Upper lobe of left lung (tissue), 4 donors: ENCODE results near the gene GSTT4.
"Not testable (repeated sequence)": the region's sequence is repeated elsewhere in the genome, so short reads cannot be mapped to it uniquely, and the experiment has no call there.

Source experiments
- POLR2A ChIP-seq, 4 donors: fragments of 450-650 bp; IDR thresholded peaks; one replicate each; pipeline ENCODE4 v1.5.1; 2016 to 2017; ENCODE audit warnings: antibody characterized with exemption in 4 of 4, mild to moderate bottlenecking in 2 of 4
- POLR2AphosphoS5 ChIP-seq, 2 donors: sonication (generic); formaldehyde crosslinking; IDR thresholded peaks; one replicate each; pipeline ENCODE4 v1.5.1; 2017; ENCODE audit warnings: antibody characterized with exemption in 2 of 2
- TF ChIP-seq, protein P1 (sequence below), 6 experiments: fragments of 450-650 bp in 4 of 6; fragments of 200-600 bp in 2 of 6; sonication (generic) in 2 of 6; IDR thresholded peaks; one replicate each; pipeline ENCODE4 v1.5.1; 2016 to 2019; ENCODE audit warnings: antibody characterized with exemption in 6 of 6

DNA sequence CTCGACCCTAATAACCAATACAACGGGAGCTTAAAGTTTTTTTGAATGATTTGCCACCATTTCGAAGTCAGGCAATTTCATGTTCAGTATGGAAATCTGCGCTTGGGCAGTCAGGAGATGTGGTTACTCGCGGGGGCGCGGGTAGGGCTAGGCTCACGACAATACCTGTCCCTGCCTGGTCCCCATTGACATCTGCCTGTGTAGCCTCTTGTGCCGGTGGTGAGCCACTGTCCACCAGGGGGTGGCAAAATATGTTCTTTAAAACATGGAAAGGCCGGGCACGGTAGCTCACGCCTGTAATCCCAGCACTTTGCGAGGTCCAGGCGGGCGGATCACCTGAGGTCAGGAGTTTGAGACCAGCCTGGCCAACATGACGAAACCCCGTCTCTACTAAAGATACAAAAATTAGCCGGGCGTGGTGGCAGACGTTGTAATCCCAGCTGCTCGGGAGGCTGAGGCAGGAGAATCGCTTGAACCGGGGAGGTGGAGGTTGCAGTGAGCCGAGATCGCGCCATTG is 30.4 kb downstream of the GSTT4 start:
- TF ChIP-seq, protein P1, sequence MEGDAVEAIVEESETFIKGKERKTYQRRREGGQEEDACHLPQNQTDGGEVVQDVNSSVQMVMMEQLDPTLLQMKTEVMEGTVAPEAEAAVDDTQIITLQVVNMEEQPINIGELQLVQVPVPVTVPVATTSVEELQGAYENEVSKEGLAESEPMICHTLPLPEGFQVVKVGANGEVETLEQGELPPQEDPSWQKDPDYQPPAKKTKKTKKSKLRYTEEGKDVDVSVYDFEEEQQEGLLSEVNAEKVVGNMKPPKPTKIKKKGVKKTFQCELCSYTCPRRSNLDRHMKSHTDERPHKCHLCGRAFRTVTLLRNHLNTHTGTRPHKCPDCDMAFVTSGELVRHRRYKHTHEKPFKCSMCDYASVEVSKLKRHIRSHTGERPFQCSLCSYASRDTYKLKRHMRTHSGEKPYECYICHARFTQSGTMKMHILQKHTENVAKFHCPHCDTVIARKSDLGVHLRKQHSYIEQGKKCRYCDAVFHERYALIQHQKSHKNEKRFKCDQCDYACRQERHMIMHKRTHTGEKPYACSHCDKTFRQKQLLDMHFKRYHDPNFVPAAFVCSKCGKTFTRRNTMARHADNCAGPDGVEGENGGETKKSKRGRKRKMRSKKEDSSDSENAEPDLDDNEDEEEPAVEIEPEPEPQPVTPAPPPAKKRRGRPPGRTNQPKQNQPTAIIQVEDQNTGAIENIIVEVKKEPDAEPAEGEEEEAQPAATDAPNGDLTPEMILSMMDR (IDR thresholded peaks at IDR 0.05) = not testable (repeated sequence)
- TF ChIP-seq POLR2A, POLR2AphosphoS5 (IDR thresholded peaks at IDR 0.05): not testable (repeated sequence)
